ENCODE data around the gene CDK3.
A peak's percentile ranks its signal among the peaks of the same experiment; 100 is the strongest.
"Not testable (repeated sequence)": the region's sequence is repeated elsewhere in the genome, so short reads cannot be mapped to it uniquely, and the experiment has no call there.

CDK3 gene

DNA sequence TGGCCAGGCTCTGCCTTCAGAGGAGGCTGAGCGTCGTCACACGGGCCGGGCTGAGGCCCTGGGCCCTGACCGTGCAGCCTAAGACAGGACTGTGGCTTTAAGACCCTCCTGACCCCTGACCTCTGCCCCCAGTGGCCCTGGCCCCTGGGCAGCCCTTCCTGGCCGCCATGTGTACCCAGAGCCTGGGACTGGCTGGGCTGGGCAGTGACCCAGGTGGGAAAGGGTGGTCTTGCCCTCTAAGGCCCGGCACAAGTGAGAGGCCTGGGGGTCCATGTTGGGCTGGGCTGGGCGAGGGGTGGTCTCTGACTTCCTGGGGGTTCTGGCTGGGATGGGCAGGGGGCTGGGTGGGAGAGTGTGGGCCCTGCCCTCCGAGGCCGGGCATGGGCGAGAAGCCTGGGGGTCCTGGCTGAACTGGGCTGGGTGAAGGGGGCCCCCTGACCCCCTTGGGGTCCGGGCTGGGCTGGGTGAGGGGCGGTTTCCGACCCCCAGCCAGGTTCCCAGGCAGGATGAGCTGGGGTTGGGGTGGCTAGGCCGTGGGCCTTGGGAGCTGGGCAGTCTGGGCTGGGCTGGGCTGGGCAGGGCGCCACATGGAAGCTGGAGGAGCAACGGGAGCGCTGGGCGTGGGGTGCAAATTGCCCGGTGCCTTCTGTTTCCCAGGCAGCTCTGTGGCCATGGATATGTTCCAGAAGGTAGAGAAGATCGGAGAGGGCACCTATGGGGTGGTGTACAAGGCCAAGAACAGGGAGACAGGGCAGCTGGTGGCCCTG lies at the start of gene CDK3:
Gene CDK3 (plus strand): TSS at position 101 of the 767 bp plus-strand sequence. CDS start 571 bp downstream, at position 672.
- DNase-seq, result no peak

DNA sequence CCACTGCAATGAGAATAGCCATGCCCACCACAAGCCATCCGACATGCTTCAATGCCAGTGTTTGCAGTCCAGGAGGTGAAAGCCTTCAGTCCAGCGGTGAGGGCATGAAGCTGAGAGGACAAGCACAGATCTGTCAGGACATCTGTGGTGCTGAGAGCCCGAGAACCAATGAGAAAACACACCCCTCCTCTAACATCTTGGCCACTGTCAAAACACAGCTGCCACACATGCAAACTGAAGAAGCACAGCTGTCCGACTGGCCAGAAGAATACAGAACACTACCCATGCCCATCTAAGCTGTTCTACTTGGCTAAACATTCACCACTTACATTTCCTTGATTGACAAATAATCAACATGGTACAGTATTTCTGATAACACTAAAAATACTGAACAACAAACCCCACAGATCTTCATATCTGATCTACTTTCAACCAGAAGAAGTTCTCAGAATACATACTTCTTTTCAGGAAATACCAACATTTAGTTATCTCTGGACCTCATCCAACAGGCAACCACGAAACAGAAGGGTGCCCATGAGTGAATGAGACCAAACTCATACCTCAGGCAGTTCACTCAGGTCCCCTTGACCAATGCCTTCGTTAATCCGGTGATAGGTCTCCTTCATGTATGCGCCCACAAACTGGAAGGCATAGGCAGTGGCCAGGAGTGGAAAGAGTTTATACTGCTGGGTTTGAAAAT lies 49.6 kb upstream of the CDK3 start:
- no peak for DNase-seq

DNA sequence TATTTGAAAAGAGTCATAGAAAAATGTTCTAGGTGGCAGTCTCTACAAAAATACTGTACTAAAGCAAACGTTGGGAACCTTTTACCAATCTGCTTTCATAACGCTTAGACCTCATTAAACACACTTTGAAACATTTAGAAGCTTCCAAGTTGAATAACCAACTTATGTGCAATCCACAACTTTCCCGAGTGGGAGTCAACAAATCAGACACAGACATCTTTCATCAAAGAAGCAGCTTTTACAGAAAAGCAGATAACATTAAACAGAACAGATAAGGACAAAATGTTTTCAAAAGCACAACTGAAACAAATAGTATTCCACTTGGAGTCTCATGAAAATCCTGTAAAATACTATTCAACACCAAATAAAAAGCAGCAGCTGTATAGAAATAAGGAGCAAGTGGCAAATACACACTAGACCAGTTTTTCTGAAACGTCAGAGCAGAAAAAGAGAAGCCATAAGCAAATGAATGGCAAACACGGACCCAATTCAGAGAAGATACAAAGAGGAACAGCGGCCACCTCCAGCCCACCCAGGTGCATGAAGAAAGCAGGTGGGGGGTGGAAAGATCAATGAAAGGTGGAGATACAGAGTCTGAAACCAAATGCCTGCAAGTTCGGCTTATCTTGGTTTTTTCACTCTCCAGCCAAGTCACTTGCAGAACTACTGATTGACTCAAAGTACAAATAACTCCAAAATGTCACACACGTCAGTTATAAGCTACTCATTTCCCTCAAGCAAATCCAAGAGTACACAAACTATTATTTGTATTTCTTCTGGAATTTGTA lies 41.4 kb upstream of the CDK3 start:
- no peak for DNase-seq

DNA sequence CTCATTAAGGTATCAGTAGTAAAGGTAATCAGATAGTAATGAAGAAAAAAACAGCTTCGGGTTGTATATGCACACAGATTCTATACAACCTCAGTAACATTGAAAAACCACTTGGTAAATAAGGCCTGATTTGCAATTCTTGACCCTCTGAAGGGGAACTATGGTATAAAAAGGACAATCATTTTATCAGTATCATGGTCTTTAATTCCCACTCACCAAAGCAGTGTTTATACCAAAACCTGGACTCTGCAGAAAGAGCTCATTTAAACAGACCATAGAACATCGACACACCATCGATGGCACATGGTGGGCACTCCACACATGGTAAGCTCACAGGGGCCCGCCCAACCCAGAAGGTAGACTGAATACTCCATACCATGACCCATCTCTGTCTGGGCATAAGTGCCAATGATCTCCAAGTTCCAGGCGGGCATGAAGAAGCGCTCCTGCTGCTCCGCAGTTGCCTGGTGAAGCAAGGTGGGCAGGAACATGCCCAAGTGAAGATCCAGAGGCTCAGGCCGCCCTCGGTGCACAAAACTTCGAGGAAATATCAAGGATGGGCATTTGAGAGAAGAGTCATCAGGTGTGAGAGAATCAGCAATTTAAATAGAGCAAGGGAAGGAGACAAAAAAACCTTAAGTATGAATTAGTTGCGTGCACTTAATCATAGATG lies 40.7 kb upstream of the CDK3 start:
- DNase-seq, result no peak

DNA sequence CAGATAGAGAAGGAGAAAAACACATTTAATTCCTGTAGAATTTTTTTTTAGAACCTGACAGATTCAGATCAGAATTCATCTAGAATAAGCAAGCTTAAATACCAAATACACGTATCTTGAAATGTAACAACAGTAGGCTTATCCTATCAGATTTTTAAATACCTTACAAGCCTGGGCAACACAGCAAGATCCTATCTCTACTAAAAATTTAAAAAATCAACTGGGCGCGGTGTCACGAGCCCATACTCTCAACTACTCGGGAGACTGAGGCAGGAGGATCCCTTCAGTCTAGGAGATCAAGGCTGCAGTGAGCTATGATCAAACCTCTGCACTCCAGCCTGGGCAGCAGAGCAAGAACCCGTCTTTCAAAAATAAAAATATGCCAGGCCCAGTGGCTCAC lies 35.2 kb upstream of the CDK3 start:
- DNase-seq, result no peak

DNA sequence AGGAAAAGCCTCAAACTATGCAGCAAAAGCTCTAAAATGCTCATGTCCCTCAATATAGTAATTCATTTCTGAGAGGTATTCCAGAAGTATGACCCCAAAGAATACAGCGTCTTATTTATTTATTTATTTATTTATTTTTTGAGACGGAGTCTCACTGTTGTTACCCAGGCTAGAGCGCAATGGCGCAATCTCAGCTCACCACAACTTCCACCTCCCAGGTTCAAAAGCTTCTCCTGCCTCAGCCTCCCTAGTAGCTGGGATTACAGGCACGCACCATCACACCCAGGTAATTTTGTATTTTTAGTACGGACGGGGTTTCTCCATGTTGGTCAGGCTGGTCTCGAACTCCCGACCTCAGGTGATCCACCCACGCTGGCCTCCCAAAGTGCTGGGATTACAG lies 31.6 kb upstream of the CDK3 start:
- not testable (repeated sequence) for DNase-seq

DNA sequence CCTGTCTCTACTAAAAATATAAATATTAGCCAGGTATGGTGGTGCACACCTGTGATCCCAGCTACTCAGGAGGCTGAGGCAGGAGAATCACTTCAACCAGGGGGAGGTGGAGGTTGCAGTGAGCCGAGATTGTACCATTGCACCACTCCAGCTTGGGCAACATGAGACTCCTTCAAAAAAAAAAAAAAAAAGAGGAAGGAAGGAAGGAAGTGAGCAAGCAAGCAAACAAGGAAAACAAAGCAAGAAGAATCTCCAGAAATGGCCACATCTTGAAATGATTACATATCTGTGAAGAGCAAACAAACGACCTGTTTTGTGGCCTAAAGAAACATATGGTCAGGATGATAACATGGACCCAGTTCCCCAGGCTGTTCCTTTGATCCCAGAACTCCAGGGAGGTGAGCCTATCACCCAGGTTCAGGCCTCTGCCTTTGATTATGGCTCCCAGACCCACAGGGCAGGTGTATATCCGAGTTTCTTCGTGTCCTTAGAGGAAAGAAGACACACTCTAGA lies 30.6 kb upstream of the CDK3 start:
- DNase-seq, result no peak

DNA sequence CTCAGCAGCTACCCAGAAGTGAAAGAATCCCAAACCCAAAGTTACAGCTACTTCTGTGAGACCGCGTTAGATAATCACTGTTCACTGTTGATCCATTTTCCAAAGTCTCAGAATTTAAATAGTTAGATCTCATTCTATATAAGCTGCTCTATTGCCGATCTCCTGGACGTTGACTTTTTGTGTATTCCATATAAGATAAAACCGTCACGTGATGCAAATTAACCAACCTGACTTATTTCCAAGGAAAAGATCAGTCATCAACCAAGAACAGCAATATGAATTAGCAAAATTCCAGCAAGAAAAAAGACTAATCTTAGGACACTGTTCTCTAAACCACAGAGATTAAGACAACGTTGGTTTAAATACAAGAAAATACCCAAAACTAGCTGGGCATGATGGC lies 30.0 kb upstream of the CDK3 start:
- no peak for DNase-seq

DNA sequence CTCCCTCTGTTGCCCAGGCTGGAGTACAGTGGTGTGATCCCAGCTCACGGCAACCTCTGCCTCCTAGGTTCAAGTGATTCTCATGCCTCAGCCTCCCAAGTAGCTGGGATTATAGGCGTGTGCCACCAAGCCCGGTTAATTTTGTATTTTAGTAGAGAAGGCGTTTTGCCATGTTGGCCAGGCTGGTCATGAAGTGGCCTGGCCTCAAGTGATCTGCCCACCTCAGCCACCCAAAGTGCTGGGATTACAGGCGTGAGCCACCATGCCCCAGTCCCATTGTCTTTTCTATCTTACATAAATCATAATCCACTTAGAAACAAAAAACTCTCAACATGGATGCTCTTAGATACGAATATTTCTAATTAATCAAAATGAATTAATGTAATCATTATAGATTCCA lies 25.5 kb upstream of the CDK3 start:
- not testable (repeated sequence) for DNase-seq

DNA sequence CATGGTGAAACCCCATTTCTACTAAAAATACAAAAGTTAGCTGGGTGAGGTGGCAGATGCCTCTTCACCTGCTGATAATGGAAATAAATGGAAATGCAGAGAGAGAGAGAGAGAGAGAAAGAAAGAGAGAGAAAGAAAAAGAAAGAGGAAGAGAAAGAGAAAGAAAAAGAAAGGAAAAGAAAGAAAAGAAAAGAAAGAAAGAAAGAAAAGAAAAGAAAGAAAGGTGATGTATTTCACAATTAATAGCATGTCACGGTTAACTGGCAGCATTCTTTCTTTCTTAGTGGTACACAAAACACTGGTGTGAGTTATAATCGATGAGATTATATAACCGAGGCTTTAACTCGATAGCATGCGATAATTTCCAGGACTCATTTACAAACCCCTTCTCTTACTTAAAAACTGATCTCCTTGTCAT lies 24.9 kb upstream of the CDK3 start:
- DNase-seq, result no peak

DNA sequence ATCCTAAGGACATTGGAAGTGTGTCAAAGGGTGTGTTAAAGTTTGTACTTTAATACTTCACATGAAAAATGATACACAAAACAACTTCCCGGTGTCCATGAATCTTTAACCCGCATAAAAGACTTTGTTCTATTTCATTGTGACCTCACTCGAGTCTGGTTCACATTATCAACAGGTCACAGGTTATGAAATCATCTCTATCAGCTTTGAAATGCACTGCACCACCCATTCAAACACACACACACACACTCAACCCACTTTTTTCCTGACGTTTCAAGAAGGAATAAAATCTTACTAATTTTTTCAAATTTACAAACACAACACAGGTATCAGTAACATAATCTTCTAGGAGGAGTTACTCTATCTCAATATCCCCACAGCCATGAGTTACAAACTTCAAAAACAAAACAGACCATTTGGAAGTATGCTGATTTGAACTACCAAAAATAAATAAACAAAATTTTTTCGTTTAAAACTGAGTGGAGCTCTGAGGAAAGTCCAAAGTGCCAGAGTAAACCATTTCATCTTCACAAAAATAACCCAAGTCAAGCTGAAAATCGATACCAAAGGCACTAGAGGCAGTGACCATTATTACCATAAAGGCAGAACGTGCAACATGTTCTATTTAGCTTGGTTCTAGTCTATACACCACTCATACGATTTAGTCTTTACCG lies 24.3 kb upstream of the CDK3 start:
- no peak for DNase-seq

DNA sequence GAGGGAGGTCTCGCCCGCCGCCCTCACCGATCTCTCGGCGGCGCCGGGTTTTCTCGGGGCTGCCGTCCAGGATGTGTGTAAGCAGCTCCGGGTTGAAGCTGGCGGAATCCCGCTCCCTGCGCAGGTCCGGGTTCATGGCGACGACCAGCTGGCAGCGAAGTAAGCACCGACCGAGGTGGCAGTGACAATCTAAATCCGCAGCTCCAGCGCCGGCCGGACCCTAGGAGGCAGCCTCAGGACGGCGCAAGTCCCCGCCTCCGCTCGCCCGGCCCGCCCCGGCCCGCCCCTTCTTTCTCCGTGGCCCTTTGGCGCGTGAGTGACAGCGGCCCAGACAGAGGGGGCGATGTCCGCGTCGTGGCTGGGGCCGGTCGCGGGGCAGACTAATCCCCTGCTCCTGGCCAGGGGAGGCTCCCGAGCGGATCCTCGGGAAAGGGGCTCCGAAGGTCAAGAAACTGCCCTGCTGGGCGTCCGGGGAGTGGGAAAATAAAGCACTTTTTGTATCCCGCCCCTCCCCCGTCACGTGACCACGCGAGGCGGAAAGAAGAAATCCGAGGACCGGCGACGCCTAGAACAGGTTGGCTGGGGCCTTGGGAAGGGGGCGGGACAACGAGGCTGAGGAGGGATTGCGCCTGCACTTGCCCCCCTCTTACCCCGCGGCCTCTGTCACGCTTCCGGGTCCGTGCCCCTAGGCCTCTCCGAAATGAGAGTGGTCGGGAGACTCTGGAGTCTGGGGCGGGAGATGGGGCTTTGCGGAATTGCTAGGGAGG lies 21.5 kb upstream of the CDK3 start, which contains the start of the genes ACOX1 and TEN1:
Gene ACOX1 (minus strand): TSS at position 229 of the 767 bp plus-strand sequence. CDS start 93 bp downstream, at position 136.
Gene TEN1 (plus strand): TSS at position 303 of the 767 bp plus-strand sequence. CDS start 6,953 bp downstream, outside the sequence.
- DNase-seq, result peak; percentile 95

DNA sequence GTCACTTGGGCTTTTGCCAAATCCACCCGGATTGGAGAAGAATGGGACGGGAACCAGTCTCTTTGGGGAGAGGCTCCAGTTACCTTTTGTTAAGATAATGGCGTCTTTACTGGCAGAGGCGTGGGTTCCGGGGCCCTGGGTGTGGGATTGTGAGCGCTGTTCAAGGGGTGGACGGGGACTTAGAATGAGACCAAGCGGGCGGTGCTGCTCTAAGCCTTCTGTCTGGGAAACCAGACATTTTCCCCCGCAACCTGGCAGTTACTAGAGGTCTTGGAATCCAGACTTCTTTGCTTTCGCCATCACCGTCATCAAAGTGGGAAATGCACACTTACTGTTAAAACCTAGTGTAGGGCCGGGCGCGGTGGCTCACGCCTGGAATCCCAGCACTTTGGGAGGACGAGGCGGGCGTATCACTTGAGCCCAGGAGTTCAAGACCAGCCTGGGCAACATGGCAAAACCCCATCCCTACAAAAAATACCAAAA lies 20.9 kb upstream of the CDK3 start:
- DNase-seq, result no peak

DNA sequence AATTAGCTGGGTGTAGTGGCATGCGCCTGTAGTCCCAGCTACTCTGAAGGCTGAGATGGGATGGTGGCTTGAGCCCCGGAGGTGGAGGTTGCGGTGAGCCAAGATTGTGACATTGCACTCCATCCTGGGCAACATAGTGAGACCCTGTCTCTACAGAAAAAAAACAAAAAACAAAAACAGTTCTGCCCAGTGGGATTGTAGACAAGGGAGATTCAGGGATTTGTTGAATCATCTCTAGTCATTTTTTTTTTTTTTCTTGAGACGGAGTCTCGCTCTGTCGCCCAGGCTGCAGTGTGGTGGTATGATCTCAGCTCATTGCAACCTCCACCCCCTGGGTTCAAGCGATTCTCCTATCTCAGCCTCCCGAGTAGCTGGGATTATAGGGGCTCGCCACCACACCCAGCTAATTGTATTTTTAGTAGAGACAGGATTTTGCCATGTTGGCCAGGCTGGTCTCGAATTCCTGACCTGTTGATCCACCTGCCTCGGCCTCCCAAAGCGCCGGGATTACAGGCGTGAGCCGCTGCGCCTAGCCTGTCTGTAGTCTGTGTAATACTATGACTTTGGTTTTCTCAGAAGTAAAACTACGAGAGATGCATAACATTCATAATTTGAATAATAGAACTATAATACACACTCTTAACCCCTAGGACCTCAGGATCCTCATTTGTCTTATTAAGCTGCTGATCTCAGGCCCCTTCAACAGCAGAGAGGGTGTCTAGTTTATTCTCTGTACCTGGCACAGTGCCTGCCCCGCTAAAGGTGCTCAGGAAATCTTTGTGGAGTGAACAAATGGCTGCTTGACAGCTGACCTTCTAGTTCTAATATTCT lies 20.3 kb upstream of the CDK3 start:
- no peak for DNase-seq

DNA sequence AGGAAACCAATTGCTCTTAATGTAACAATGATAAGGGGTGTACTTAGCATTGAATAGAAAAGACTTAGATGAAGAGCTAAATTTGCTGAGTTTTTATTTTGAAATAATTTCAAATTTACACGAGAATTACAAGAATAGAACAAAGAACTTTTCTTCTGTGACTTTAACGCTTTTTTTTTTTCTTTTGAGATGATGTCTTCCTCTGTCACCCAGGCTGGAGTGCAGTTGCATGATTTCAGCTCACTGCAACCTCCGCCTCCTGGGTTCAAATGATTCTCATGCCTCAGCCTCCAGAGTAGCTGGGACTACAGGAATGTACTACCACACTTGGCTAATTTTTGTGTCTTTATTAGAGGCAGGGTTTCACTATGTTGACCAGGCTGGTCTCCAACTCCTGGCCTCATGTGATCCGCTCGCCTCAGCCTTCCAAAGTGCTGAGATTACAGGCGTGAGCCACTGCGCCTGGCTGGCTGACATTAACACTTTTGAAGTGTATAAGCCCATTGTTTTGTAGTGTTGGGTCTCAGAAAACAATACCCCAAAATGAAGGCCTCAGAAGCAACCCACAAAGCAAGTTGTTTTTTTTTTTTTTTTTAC lies 19.5 kb upstream of the CDK3 start:
- DNase-seq, result no peak

DNA sequence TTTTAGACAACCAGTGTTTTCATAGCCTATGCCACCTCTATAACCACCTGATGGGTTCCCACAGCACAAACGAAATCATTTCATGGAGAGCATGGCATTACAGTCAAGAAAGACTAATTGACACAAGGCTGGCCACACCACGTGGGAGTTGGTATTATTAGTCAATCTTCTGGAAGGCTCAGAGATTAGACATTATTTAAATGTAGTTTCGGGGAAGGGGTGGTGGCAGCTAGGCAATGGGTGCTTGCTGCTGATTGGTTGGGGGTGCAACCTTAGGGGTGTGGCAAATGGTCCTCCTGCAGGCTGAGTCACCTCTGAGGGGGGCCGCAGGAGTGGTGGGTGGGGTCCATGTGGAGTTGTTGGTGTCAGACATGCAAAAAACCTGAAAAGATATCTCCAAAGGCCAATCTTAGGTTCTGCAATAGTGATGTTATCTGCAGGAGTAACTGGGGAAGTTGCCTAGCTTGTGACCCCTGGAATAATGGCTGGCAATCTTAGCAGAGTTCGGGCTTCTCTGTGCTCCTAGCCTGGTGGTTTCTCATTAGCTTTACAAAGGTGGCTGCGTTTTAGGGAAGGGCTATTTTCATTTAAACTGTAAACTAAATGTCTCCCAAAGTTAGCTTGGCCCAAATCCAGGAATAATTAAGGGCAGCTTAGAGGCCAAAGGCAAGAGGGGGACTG lies 17.0 kb upstream of the CDK3 start:
- DNase-seq, result no peak

DNA sequence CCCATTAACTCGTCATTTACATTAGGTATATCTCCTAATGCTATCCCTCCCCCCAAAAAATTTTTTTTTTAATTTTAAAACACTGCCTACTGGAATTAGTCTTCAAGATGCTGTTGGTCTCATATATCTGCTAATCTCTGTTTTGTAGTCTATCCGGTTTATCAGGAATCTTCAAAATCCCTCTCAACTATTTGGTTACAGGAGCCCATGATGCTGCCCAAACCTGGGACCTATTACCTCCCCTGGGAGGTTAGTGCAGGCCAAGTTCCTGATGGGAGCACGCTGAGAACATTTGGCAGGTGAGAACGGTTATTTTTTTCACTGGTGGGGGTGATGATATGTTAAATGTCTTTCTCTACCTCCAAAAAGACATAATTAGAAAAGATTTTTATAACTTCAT lies 14.7 kb upstream of the CDK3 start:
- no peak for DNase-seq

DNA sequence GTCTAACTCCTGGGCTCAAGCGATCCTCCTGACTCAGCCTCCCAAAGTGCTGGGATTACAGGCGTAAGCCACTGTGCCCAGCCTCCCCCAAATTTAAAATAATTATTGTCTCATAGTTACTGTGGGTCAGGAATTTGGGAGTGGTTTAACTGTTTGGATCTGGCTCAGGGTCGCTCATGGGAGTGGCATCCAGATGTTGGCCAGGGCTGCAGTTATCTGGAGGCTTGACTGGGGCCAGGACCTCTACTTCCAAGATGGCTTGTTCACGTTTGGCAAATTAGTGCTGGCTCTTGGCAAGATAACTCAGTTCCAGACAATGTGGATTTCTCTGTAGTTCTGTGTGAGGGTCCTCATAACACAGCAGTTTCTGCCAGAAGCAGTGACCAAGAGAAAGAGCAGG lies 13.6 kb upstream of the CDK3 start:
- DNase-seq, result no peak

DNA sequence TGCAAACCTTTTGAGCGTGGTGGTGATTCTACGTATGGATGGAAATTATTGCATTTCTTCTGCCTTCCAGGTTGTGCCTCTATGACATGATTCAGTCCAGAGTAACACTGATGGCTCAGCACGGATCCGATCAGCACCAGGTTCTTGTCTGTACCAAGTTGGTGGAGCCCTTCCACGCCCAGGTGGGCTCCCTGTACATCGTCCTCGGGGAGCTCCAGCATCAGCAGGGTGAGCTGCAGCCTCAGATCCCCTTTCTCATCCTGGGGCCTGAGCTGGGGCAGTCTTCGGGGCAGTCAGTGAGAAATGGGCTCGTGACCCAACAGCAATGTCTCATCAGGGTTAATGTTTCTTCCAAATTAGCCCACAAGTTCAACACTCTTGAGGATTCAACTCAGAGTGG lies 9.3 kb upstream of the CDK3 start:
- DNase-seq, result no peak
